HEK293T (cell line): ENCODE measurements around the gene EHBP1L1.

Source experiments
- ARNT ChIP-seq: fragments of 450-650 bp; IDR thresholded peaks from 2 replicates; pipeline ENCODE4 v1.6.1; 2017; ENCODE audit warnings: mild to moderate bottlenecking
- ELF4 ChIP-seq: fragments of 450-650 bp; IDR thresholded peaks from 2 replicates; pipeline ENCODE4 v1.6.1; 2017; ENCODE audit warnings: antibody characterized with exemption

DNA sequence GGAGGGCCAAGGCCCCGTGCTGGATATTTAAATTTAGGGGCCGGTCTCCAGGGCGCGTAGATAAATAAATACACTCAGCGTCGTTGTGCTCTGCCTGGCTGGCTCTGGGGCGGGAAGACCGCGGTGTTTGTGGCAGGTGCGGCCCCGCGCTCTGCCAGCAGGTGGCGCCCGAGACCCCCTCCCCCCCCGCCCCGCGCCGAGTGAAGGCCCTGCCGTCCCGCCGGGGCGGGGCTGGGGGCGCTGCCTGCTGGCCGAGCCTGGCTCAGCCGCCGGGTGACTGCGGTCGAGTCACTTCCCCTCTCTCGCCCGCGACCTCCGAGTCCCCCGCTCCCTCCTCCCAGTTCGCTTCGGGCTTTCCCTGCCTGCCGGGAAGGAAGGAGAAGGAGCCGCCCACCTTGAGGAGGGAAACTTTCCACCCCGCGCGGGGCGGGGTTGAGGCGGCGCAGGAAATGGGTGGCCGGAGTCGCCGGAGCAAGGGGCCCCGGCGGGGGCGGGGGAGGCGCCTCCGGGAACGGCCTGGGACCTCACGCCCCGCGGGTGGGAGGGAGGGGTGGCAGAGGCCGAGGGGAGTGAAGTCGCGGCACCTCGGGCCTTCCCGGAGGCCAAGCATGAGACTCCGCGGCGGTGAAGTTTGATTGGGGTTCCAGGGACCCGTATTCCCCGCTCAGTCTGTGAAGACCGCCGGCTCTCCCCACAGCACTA is 1.6 kb upstream of the EHBP1L1 start:
- TF ChIP-seq ELF4, result no peak
- no peak for TF ChIP-seq ARNT
